Cardiac fibroblast (primary cell): ENCODE data around the gene MICAL1.

Experiments
- DNase-seq, 2 donors: peaks; one replicate each; pipeline versions ENCODE4 v3.0.0 to v3.0.0-alpha.2; 2010; ENCODE audit warnings: low read depth in 2 of 2
- H3K4me3 ChIP-seq, 2 donors: replicated peaks in 1 of 2; 1 replicate in 1 of 2; 2 replicates in 1 of 2; pipeline ENCODE4 v1.5.1; 2011; ENCODE audit warnings: low read depth in 2 of 2, low read length in 2 of 2, mild to moderate bottlenecking in 2 of 2, moderate library complexity in 1 of 2
- TF ChIP-seq, protein P1 (sequence below): IDR thresholded peaks from one replicate; pipeline ENCODE4 v1.5.1; 2011; ENCODE audit warnings: low read depth, mild to moderate bottlenecking, low read length, inconsistent platforms

Gene MICAL1

DNA sequence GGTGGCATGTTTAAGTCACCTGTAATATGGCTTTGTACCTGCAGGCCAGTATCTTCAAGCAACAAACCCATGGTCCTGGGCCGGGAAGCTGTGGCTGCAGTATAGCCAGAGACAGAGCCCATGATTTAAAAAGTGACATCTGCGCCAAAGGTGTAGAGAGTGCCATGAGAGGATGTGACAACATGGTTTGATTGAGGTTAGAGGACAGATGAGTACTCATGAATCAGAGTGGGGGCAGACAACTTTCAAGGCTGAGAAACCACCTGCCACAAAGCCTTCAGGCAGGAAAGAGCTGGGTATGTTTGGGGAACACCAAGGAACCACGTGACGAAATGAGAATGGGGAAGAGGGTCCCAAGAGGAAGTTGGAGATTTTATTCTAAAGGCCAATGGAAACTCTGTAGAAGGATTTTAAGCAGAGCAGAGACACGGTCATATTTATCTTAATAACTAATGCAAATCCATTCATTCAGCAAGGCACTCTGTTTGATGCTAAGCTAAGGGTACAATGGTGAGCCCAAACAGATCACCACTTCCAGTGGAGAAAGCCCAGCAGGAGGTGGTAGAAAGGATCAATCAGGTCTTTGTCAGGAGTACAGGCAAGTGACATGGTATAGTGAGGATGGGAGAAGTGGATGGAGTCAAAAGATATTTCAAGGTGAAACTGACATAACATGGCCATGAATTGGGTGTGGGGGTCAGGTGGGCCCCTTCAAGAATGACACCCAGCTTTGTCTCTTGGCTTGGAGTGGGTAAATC lies 3.4 kb upstream of the MICAL1 start:
- no peak for DNase-seq
- TF ChIP-seq, protein P1, sequence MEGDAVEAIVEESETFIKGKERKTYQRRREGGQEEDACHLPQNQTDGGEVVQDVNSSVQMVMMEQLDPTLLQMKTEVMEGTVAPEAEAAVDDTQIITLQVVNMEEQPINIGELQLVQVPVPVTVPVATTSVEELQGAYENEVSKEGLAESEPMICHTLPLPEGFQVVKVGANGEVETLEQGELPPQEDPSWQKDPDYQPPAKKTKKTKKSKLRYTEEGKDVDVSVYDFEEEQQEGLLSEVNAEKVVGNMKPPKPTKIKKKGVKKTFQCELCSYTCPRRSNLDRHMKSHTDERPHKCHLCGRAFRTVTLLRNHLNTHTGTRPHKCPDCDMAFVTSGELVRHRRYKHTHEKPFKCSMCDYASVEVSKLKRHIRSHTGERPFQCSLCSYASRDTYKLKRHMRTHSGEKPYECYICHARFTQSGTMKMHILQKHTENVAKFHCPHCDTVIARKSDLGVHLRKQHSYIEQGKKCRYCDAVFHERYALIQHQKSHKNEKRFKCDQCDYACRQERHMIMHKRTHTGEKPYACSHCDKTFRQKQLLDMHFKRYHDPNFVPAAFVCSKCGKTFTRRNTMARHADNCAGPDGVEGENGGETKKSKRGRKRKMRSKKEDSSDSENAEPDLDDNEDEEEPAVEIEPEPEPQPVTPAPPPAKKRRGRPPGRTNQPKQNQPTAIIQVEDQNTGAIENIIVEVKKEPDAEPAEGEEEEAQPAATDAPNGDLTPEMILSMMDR = no peak
- no peak overlapping the region for H3K4me3 ChIP-seq

DNA sequence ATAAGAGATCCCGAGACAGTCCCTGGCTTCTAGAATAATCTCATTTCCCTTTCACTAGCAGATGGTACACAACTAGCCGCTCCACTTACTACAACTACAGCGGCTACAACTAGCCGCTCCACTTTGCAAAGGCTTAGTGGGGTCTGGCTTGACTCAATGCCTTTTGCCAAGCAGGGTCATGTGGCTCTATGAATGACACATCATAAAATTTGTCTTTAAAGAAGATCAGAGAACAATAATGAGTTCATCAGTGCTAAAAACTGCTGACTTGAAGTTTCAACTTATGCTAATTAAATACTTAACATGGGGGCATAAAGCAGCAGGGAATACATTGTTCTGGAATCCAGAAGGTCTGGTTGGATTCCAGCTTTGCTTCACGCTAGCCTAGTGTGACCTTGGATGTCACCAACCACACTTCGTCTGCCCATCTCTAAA lies 2.0 kb upstream of the MICAL1 start:
- DNase-seq = no peak
- TF ChIP-seq, protein P1 = no peak
- H3K4me3 ChIP-seq = no peak overlapping the region

DNA sequence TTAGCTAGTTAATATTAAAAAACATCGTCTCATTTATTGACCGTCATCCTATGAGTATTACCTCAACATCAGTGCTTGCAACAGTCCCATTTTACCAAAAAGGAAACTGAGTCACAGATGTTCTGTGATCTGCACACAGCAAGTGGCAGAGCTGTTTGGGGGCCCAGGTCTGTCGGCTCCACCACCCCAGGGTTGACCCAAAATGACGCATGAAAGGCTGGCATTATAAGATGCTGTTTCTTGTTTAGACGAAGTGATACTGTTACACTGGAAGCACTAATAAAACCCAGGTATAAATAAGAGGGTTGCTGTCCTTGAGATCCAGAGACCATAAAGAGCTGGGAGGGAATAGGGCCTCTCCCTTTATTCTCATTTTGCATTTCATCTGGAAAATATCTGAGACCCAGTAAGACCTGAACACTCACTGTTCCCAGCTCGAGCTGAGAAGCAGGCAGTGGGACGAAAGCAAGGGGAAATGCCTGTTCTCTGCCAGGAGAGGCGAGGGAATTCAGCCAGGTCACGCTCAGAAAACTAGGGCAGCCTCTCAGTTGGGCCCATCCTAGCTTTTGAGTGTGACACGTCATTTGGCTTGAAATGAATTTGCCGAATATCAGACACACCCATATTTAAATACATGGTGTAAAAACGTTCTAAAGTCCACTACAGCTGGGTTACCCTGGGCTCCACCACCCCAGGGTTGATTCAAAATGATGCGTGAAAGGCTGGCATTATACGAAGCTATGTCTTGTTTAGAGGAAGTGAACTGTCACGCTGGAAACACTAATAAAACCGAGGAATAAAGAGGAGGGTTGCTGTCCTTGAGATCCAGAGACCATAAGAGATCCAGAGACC lies 1.4 kb upstream of the MICAL1 start:
- TF ChIP-seq, protein P1 = no peak
- peak; percentile 69 to 79 for DNase-seq

DNA sequence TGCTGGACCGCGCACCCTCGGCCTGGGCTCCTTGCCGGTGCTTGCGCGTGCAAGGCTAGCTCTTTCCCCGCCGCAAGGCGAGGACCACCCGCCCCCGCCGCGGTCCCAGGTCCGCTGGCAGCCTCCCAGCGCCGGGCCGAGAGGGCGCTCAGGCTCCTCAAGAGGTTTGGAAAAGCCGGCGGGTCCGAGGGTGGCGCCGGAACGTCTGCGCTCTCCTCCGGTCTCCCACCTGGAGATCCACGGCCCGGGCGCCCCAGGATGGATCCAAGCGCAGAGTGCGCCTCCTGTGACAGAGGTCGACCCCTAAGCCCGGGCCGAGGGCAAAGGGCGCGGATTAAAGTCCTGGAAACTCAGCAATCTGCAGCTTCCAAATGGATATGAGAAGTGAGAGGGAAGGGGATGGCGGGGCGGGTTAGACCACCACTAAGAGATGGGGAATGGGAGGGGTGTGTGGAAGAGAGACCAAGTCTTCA lies 575 bp upstream of the MICAL1 start:
- TF ChIP-seq, protein P1 = no peak
- peak overlapping the region; percentile 89 to 91 for H3K4me3 ChIP-seq
- no peak for DNase-seq

More for the DNA sequence above, 1.4 kb upstream of the MICAL1 start:
- peak overlapping the region; percentile 89 to 91 for H3K4me3 ChIP-seq

DNA sequence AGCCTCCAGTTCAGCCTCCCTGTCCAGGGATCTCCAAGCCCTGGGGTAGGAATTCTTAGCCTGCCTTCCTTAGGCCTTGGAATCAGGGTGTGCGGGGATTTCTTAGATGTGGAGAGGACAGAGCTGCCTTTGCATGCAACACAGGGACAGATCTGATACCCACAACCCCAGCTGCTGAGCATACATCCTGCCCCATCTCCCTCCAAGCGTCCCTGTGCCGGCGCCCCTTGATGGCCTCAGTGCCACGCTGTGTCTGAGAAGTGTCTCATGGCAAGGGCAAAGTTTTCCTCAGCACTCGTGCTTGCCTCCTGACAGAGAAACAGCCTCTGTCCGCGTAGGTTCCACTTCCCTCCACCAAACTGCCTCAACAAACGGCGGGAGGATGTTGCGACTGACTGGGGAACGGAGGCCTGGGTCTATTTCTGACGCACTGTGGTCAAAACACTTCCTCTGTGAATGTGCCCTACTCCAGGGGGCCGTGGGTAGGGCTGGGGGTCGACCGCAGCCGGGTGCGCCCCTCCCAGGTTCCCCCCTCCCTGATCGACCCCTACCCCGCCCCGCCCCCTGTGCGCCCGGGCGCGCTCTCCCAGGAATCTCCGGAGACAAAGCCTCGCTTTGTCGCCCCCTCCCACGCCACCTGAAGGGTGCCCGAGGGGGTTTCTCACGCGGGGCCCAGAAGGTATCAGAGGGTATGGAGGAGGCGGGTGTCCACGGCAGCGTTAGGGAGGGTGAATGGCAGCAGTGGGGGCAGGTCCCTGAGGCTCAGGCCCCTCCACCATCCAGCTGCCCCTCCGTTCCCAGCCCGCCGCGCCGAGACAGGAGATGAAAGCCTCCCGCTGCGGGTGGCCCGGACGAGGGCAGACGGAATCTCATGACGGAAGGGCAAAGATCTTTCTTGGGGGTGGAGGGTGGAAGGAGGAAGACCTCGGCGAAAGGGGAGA lies 806 bp downstream of the MICAL1 start:
- TF ChIP-seq, protein P1 = no peak
- DNase-seq = peak in 1 of 2 donors; percentile 35

More for the DNA sequence above, 806 bp downstream of the MICAL1 start:
- peak overlapping the region; percentile 89 to 91 for H3K4me3 ChIP-seq
